ENCODE results near the gene THOC3. TPM values are rescaled to one million over a fixed set of nuclear protein-coding genes. Genes with fewer than 3 reads are reported as not detected.
"Not testable (repeated sequence)": the region's sequence is repeated elsewhere in the genome, so short reads cannot be mapped to it uniquely, and the experiment has no call there.

Gene THOC3
- total RNA-seq, 1 donor from 2014 or later = 18.3 TPM

GRCh38 chr5:175995506-175995905 is 27.4 kb upstream of the THOC3 start:
- not testable (repeated sequence) for H3K4me3 ChIP-seq (ENCODE audit: low read length in 3 of 3); H3K9ac ChIP-seq (ENCODE audit: low read depth in 1 of 3, low read length in 3 of 3); H3K27me3 ChIP-seq (ENCODE audit: control insufficient read depth in 3 of 3, insufficient read depth in 3 of 3, low read length in 3 of 3); H3K36me3 ChIP-seq (ENCODE audit: control insufficient read depth in 3 of 3, insufficient read depth in 3 of 3, low read length in 3 of 3); H3K4me1 ChIP-seq (ENCODE audit: control insufficient read depth in 3 of 3, insufficient read depth in 3 of 3, low read length in 3 of 3); H3K9me3 ChIP-seq (ENCODE audit: control insufficient read depth in 3 of 3, low read length in 3 of 3); H3K27ac ChIP-seq (ENCODE audit: low read depth, low read length)

GRCh38 chr5:175979371-175979995 is 11.4 kb upstream of the THOC3 start:
- not testable (repeated sequence) for H3K9me3 ChIP-seq (ENCODE audit: control insufficient read depth in 3 of 3, low read length in 3 of 3); H3K27ac ChIP-seq (ENCODE audit: low read depth, low read length); H3K36me3 ChIP-seq (ENCODE audit: control insufficient read depth in 3 of 3, insufficient read depth in 3 of 3, low read length in 3 of 3); H3K27me3 ChIP-seq (ENCODE audit: control insufficient read depth in 3 of 3, insufficient read depth in 3 of 3, low read length in 3 of 3); H3K4me1 ChIP-seq (ENCODE audit: control insufficient read depth in 3 of 3, insufficient read depth in 3 of 3, low read length in 3 of 3); H3K4me3 ChIP-seq (ENCODE audit: low read length in 3 of 3); H3K9ac ChIP-seq (ENCODE audit: low read depth in 1 of 3, low read length in 3 of 3)

GRCh38 chr5:175968381-175968780 is 266 bp upstream of the THOC3 start:
- H3K4me3 ChIP-seq (ENCODE audit: low read length in 3 of 3) = peak overlapping the region in 2 of 3 donors; percentile 26 to 41
- H3K27ac ChIP-seq (ENCODE audit: low read depth, low read length); H3K36me3 ChIP-seq (ENCODE audit: control insufficient read depth in 3 of 3, insufficient read depth in 3 of 3, low read length in 3 of 3); H3K4me1 ChIP-seq (ENCODE audit: control insufficient read depth in 3 of 3, insufficient read depth in 3 of 3, low read length in 3 of 3); H3K27me3 ChIP-seq (ENCODE audit: control insufficient read depth in 3 of 3, insufficient read depth in 3 of 3, low read length in 3 of 3); H3K9ac ChIP-seq (ENCODE audit: low read depth in 1 of 3, low read length in 3 of 3); H3K9me3 ChIP-seq (ENCODE audit: control insufficient read depth in 3 of 3, low read length in 3 of 3): not testable (repeated sequence)

GRCh38 chr5:175962329-175962728 is 5.8 kb downstream of the THOC3 start:
- not testable (repeated sequence) for H3K27ac ChIP-seq (ENCODE audit: low read depth, low read length); H3K27me3 ChIP-seq (ENCODE audit: control insufficient read depth in 3 of 3, insufficient read depth in 3 of 3, low read length in 3 of 3); H3K9me3 ChIP-seq (ENCODE audit: control insufficient read depth in 3 of 3, low read length in 3 of 3); H3K36me3 ChIP-seq (ENCODE audit: control insufficient read depth in 3 of 3, insufficient read depth in 3 of 3, low read length in 3 of 3); H3K4me3 ChIP-seq (ENCODE audit: low read length in 3 of 3); H3K9ac ChIP-seq (ENCODE audit: low read depth in 1 of 3, low read length in 3 of 3); H3K4me1 ChIP-seq (ENCODE audit: control insufficient read depth in 3 of 3, insufficient read depth in 3 of 3, low read length in 3 of 3)

- H3K9ac ChIP-seq (ENCODE audit: low read depth in 1 of 3, low read length in 3 of 3); H3K27me3 ChIP-seq (ENCODE audit: control insufficient read depth in 3 of 3, insufficient read depth in 3 of 3, low read length in 3 of 3); H3K4me3 ChIP-seq (ENCODE audit: low read length in 3 of 3); H3K27ac ChIP-seq (ENCODE audit: low read depth, low read length); H3K36me3 ChIP-seq (ENCODE audit: control insufficient read depth in 3 of 3, insufficient read depth in 3 of 3, low read length in 3 of 3); H3K9me3 ChIP-seq (ENCODE audit: control insufficient read depth in 3 of 3, low read length in 3 of 3); H3K4me1 ChIP-seq (ENCODE audit: control insufficient read depth in 3 of 3, insufficient read depth in 3 of 3, low read length in 3 of 3): not testable (repeated sequence)
Observed at GRCh38 chr5:175960228-175960627, 7.9 kb downstream of the THOC3 start.

- not testable (repeated sequence) for H3K36me3 ChIP-seq (ENCODE audit: control insufficient read depth in 3 of 3, insufficient read depth in 3 of 3, low read length in 3 of 3); H3K4me1 ChIP-seq (ENCODE audit: control insufficient read depth in 3 of 3, insufficient read depth in 3 of 3, low read length in 3 of 3); H3K27ac ChIP-seq (ENCODE audit: low read depth, low read length); H3K9me3 ChIP-seq (ENCODE audit: control insufficient read depth in 3 of 3, low read length in 3 of 3); H3K9ac ChIP-seq (ENCODE audit: low read depth in 1 of 3, low read length in 3 of 3); H3K4me3 ChIP-seq (ENCODE audit: low read length in 3 of 3); H3K27me3 ChIP-seq (ENCODE audit: control insufficient read depth in 3 of 3, insufficient read depth in 3 of 3, low read length in 3 of 3)
Observed at GRCh38 chr5:175958515-175958914, 9.6 kb downstream of the THOC3 start.

GRCh38 chr5:175954107-175954506 is 14.0 kb downstream of the THOC3 start:
- not testable (repeated sequence) for H3K4me1 ChIP-seq (ENCODE audit: control insufficient read depth in 3 of 3, insufficient read depth in 3 of 3, low read length in 3 of 3); H3K4me3 ChIP-seq (ENCODE audit: low read length in 3 of 3); H3K36me3 ChIP-seq (ENCODE audit: control insufficient read depth in 3 of 3, insufficient read depth in 3 of 3, low read length in 3 of 3); H3K27ac ChIP-seq (ENCODE audit: low read depth, low read length); H3K27me3 ChIP-seq (ENCODE audit: control insufficient read depth in 3 of 3, insufficient read depth in 3 of 3, low read length in 3 of 3); H3K9me3 ChIP-seq (ENCODE audit: control insufficient read depth in 3 of 3, low read length in 3 of 3); H3K9ac ChIP-seq (ENCODE audit: low read depth in 1 of 3, low read length in 3 of 3)

GRCh38 chr5:175952810-175953209 is 15.3 kb downstream of the THOC3 start:
- H3K4me1 ChIP-seq (ENCODE audit: control insufficient read depth in 3 of 3, insufficient read depth in 3 of 3, low read length in 3 of 3); H3K27ac ChIP-seq (ENCODE audit: low read depth, low read length): not testable (repeated sequence)

GRCh38 chr5:175951339-175951969 is 16.7 kb downstream of the THOC3 start:
- not testable (repeated sequence) for H3K9me3 ChIP-seq (ENCODE audit: control insufficient read depth in 3 of 3, low read length in 3 of 3); H3K36me3 ChIP-seq (ENCODE audit: control insufficient read depth in 3 of 3, insufficient read depth in 3 of 3, low read length in 3 of 3); H3K4me1 ChIP-seq (ENCODE audit: control insufficient read depth in 3 of 3, insufficient read depth in 3 of 3, low read length in 3 of 3); H3K27ac ChIP-seq (ENCODE audit: low read depth, low read length); H3K4me3 ChIP-seq (ENCODE audit: low read length in 3 of 3); H3K27me3 ChIP-seq (ENCODE audit: control insufficient read depth in 3 of 3, insufficient read depth in 3 of 3, low read length in 3 of 3); H3K9ac ChIP-seq (ENCODE audit: low read depth in 1 of 3, low read length in 3 of 3)

More at GRCh38 chr5:175952810-175953209, 15.3 kb downstream of the THOC3 start:
- not testable (repeated sequence) for H3K4me3 ChIP-seq (ENCODE audit: low read length in 3 of 3); H3K36me3 ChIP-seq (ENCODE audit: control insufficient read depth in 3 of 3, insufficient read depth in 3 of 3, low read length in 3 of 3); H3K27me3 ChIP-seq (ENCODE audit: control insufficient read depth in 3 of 3, insufficient read depth in 3 of 3, low read length in 3 of 3); H3K9ac ChIP-seq (ENCODE audit: low read depth in 1 of 3, low read length in 3 of 3); H3K9me3 ChIP-seq (ENCODE audit: control insufficient read depth in 3 of 3, low read length in 3 of 3)

- not testable (repeated sequence) for H3K4me1 ChIP-seq (ENCODE audit: control insufficient read depth in 3 of 3, insufficient read depth in 3 of 3, low read length in 3 of 3); H3K27ac ChIP-seq (ENCODE audit: low read depth, low read length); H3K36me3 ChIP-seq (ENCODE audit: control insufficient read depth in 3 of 3, insufficient read depth in 3 of 3, low read length in 3 of 3); H3K9ac ChIP-seq (ENCODE audit: low read depth in 1 of 3, low read length in 3 of 3); H3K9me3 ChIP-seq (ENCODE audit: control insufficient read depth in 3 of 3, low read length in 3 of 3); H3K27me3 ChIP-seq (ENCODE audit: control insufficient read depth in 3 of 3, insufficient read depth in 3 of 3, low read length in 3 of 3); H3K4me3 ChIP-seq (ENCODE audit: low read length in 3 of 3)
Observed at GRCh38 chr5:175948329-175949108, 19.6 kb downstream of the THOC3 start.
